NCI-H345 (cell line): ENCODE data around the gene DMD.
"Not testable (repeated sequence)": the region's sequence is repeated elsewhere in the genome, so short reads cannot be mapped to it uniquely, and the experiment has no call there.

ENCODE experiments used
- DNase-seq: peaks from one replicate; lab custom pipeline; 2025; lab: John Stamatoyannopoulos, UW

The DMD gene

GRCh38 chrX:31429915-31430314, 1781.4 kb downstream of the DMD start:
- no peak for DNase-seq

GRCh38 chrX:31423609-31424189, 1787.7 kb downstream of the DMD start:
- peak; percentile 68 for DNase-seq

GRCh38 chrX:31421441-31421840, 1789.9 kb downstream of the DMD start:
- DNase-seq = no peak

- DNase-seq = no peak
Measured at GRCh38 chrX:31420711-31421151, 1790.6 kb downstream of the DMD start.

DNA sequence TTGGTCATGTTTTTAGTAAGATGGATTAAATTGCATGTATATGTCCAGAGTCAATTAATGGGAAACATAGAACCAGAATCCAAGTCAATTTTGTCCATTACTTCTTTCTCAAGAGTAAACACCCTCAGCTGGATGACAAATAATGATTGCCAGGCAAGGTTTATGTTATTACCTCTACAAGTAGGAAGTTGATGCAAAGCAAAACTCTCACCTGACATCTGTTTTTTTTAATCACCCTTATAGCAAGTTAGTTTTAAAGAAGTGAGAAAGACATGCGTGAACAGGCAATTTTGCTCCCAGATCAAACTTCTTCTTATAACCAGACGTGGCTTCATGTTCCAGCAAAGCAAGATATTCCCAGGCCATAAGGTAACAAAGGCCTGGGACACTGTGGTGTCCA, 1791.0 kb downstream of the DMD start:
- DNase-seq = no peak

DNA sequence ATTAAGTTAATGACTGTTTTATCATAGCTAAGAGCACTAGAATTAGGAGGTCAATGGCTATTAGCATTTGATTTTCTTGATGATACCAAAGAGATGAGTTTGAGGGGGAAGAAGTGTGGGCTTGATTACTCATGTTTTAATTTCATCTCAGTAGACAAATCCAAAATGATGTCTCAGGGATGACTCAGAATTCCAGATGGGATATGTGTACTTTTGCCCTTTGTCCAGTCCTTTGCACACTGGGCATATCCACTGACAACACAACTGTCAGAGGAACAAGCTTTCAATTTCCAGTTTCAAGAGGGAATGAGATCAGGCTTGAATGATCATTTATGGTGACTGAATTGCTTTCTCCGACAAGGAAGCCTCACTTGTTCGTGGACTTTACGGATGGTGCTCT, 1814.2 kb downstream of the DMD start:
- DNase-seq = no peak

- no peak for DNase-seq
Measured at GRCh38 chrX:31392513-31392912, 1818.8 kb downstream of the DMD start.

DNA sequence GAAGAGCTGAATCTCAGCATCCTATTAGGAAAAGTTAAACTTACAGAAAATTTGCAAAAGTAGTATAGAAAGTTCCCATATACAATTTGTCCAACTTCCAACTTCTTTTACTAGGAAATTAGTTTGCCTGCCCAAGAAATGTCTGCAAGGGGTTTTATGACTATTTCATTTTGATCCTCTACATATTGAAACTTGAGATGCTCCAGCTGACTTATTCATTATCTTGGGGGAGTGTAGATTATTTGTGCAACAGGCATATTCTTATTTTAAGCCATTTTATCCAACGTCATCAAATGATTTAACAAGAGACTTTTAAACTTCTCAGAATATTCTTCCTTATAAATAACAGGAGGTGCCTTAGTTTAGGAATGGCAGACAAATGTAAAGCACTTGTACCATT, 1822.4 kb downstream of the DMD start:
- no peak for DNase-seq

GRCh38 chrX:31384471-31384870, 1826.9 kb downstream of the DMD start:
- DNase-seq = no peak

DNA sequence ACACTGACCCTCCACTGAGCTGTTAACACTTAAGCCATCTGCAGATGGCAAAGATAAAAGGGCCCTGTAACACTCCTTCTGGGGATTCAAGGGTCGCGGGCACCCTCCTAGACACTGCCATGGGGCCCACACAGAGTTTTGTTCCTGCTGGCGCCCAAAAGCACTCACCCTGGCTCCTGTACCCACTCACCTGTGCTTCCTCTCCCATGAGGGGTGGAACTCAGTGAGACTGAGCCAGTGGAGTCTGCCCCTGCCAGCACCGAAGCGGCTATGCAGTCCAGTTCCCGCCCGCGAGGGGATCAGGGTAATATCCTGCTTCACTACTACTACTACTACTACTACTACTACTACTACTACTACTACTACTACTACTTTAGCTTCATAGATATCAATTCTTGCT, 1827.4 kb downstream of the DMD start:
- no peak for DNase-seq

DNA sequence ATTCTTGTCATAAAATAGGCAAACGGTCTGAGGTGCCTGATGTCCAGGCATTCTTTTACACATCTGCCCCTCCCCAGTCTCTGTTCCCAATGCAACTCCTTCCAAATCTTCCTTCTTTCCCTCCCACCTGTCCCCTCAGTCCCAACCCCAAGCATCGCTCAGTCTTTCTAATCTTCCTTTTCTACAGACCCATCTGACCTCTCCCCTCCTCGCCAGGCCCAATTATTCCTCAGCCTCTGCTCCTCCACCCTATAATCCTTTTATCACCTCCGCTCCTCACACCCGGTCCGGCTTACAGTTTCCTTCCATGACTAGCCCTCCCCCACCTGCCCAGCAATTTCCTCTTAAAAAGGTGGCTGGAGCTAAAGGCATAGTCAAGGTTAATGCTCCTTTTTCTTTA, 1832.4 kb downstream of the DMD start:
- DNase-seq = not testable (repeated sequence)

GRCh38 chrX:31377821-31378220, 1833.5 kb downstream of the DMD start:
- DNase-seq = not testable (repeated sequence)

- no peak for DNase-seq
Measured at GRCh38 chrX:31376408-31377022, 1834.8 kb downstream of the DMD start.

DNA sequence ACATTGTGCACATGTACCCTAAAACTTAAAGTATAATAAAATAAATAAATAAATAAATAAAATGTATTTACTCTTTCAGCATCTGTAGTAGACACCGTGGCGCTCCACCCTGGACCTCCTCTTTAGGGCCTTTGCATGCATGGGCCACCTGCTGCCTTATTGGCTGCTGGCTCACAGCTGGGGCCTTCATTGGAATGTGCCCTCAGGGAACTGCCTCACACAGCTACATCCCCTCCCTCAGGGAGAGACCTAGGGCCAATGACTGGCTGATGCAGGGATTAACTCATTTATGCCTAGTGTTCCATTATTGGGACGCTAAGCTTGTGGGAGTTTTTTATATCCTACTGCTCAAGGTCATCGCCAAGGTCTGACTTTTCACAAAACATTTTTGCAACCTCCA, 1836.6 kb downstream of the DMD start:
- DNase-seq = no peak

DNA sequence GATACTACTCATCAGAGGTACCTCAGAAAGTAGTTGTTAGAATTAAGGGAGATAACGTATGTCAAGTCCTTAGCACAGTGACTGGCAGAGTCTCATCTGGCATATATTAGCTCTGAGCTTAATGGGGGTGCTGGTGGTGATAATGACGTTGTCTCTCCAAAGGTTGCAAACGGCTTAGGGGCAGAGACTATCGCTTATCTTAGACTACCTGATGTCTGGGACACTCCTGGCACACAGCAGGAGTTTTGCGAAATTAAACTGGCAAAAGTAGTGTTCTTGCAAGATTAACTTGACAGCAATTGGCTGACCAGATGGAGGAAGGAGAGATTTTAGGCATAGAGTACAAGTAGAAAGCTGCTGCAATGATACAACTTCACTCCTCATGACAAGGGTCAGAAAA, 1839.4 kb downstream of the DMD start:
- no peak for DNase-seq

- DNase-seq = no peak
Measured at GRCh38 chrX:31367816-31368215, 1843.5 kb downstream of the DMD start.

GRCh38 chrX:31366041-31366440, 1845.3 kb downstream of the DMD start:
- no peak for DNase-seq

- peak; percentile 10 for DNase-seq
Measured at GRCh38 chrX:31356275-31357212, 1854.8 kb downstream of the DMD start.

DNA sequence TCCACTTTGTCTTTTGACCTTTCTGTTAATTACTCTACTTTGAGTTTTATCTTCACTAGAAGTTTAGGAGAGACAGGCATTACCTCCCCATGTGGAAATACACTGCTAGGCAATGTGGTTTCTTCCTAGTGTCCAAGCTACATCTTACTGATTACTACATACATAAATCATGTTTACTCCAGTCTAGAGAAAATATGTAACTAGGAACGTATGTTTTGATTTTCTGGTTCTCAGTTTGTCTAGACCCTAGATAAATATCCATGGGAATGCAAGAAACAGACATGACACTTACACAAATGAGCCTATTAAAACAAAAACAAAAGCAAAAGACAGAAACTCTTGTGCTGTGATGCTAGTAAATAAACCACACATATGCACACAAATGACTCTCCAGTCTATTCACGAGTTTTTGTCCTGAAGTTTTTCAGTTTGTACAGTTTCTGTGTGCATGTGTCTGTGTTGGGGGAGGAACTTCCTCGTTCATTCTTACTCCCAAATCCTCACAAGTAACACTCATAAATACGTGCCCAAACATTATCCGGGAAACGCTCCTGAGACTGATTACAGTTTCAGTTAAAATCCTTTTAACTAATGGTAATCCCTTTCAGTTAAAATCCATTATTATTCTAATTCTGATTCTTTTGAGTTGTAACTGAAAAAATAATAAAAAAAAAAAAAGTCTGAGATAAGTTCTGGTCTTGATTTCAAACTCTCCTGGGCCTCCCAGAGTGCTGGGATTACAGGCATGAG, 1856.0 kb downstream of the DMD start:
- no peak for DNase-seq

GRCh38 chrX:31353095-31353494, 1858.3 kb downstream of the DMD start:
- DNase-seq = no peak

DNA sequence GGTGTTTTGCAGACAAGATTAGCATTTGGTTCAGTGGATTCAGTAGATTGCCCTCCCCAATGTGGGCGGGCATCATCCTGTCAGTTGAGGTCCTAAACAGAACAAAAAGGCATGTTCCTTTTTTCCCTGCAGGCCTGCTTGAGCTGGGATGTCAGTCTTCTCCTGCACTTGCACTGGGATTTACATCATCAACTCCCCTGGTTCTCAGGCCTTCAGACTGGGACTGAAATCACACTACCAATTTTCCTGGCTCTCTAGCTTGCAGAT, 1860.6 kb downstream of the DMD start:
- peak; percentile 51 for DNase-seq

- peak; percentile 40 for DNase-seq
Measured at GRCh38 chrX:31349515-31349914, 1861.8 kb downstream of the DMD start.

DNA sequence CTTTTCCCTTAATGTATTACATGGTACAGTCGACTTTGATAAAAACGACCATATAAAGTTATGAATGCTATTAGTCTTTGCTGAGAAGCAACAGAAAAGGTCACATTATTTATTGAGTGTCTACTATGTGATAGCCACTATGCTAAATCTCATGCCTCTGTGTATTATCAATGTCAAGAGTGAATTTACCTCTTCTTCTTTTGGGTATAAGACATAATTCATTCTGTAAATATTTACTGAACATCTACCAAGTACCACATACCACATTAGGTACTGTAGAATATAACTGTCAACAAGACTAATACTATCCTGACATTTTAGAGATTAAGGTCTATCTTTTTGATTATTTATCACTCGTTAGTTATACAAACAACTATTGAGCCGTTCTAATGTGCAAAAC, 1870.8 kb downstream of the DMD start:
- no peak for DNase-seq
